ENCODE results near the gene SORCS2.

The SORCS2 gene

GRCh38 chr4:7236847-7237246 is 44.5 kb downstream of the SORCS2 start:
- DNase-seq, result no peak
- TF ChIP-seq GATA1 (IDR thresholded peaks at IDR 0.05; ENCODE audit: low read depth, low read length), result no peak

DNA sequence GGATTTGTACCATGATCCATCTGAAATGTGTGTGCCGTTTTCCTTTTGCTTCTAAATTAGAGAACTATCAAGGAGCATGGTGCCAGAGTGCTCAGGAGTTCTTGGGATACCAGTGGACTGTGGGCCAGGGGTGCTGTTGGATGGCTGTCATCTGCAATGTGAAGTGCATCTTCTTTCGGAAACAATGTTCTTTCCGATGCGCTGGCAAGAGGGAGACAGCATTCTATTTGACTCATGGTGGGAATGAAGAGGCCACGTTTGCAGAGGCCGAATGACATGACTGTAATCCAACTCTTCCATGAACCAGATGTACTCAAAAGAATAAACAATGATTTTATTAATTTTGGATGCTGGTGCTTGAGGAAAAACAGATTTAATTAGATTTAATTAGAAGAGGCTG is 45.5 kb downstream of the SORCS2 start:
- no peak for DNase-seq
- TF ChIP-seq POLR2A (IDR thresholded peaks at IDR 0.05; ENCODE audit: low read length) (no peak), GATA1 (IDR thresholded peaks at IDR 0.05; ENCODE audit: low read depth, low read length) (no peak)

GRCh38 chr4:7238300-7238960 is 46.1 kb downstream of the SORCS2 start:
- no peak for DNase-seq
- no peak for TF ChIP-seq POLR2A (IDR thresholded peaks at IDR 0.05; ENCODE audit: low read length)
- TF ChIP-seq GATA1 (IDR thresholded peaks at IDR 0.05; ENCODE audit: low read depth, low read length), result no peak

DNA sequence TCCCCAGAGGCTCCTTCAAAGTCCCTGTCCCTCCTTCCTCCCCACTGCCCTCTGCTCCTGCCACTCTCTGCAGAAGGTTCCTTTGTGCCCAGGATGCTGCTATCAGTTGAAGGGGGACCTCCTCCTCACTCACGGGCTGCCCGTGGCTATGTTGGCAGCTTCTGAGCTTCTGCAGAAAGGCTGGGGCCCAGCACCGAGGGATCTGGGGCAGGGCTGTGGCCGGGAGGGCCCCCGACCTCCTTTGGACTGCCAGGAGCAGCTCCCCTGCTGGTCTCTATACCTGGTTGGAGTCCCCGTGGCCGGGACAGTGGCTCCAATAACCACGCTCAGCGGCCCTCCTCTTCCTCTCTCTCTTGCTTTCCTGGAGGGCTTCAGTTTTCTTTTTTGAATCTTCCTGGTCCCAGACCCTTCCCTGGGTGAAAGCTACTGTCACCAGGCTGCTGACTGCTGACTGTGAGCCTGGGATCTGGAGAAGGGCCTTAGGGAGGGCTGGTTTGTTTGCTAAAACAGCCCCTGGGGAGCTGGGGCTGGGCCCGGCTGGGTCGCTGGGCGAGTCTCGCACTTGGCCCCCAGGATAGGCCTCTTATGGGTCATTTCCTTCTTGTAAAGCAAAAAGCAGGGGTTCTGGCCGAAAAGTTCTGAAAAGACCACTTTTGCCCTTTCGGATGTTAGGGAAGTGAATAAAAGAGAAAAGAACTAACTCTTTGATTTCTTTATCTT is 46.9 kb downstream of the SORCS2 start:
- no peak for TF ChIP-seq GATA1 (IDR thresholded peaks at IDR 0.05; ENCODE audit: low read depth, low read length)
- TF ChIP-seq POLR2A (IDR thresholded peaks at IDR 0.05; ENCODE audit: low read length), result no peak
- no peak for DNase-seq

- DNase-seq, result no peak
- no peak for TF ChIP-seq POLR2A (IDR thresholded peaks at IDR 0.05; ENCODE audit: low read length)
- TF ChIP-seq GATA1 (IDR thresholded peaks at IDR 0.05; ENCODE audit: low read depth, low read length), result no peak
Measured at GRCh38 chr4:7239844-7240243, 47.5 kb downstream of the SORCS2 start.

DNA sequence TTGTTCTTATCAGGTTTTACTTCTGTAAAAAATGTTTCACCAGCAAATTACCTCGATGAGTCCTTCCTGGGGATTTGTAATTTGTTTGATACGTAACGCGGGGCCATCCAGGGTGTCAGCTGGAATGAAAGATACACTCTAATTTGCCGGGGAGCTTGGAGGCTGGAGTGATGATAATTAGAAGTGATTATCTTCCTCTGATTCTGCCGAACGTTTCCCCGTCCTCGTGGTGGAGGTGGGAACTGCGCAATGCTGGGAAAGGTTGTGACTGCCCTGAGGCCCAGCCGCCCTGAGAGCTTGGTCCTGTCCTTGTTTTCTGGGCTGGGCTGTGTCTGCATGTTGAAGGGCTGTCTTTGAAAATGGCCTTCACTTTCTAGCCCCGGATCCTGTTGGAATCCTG is 48.0 kb downstream of the SORCS2 start:
- no peak for TF ChIP-seq GATA1 (IDR thresholded peaks at IDR 0.05; ENCODE audit: low read depth, low read length)
- no peak for TF ChIP-seq POLR2A (IDR thresholded peaks at IDR 0.05; ENCODE audit: low read length)
- DNase-seq, result no peak

GRCh38 chr4:7241597-7242125 is 49.3 kb downstream of the SORCS2 start:
- no peak for TF ChIP-seq POLR2A (IDR thresholded peaks at IDR 0.05; ENCODE audit: low read length)
- TF ChIP-seq GATA1 (IDR thresholded peaks at IDR 0.05; ENCODE audit: low read depth, low read length), result no peak

DNA sequence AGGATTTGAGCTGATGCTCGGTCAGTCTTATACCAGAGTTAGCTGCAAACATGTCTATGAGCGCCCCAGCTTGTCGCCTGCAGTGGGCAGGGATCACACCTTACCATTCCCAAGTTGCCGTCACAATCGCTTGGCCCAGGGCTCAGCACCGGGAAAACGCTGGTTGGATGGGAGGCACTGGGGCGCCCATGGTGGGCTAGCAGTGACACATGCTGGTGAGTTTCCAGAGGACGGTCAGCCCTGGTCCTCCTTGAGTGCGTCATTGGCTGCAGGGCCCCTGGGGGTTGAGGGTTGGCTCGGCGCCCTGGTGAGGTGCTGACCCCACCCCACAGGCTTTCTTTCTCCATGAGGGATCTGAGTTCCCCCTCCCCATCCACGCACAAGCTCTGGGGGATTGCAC is 50.4 kb downstream of the SORCS2 start:
- TF ChIP-seq POLR2A (IDR thresholded peaks at IDR 0.05; ENCODE audit: low read length) (no peak), GATA1 (IDR thresholded peaks at IDR 0.05; ENCODE audit: low read depth, low read length) (no peak)
- no peak for DNase-seq

More at GRCh38 chr4:7241597-7242125, 49.3 kb downstream of the SORCS2 start:
- DNase-seq, result no peak

GRCh38 chr4:7243609-7244330 is 51.4 kb downstream of the SORCS2 start:
- no peak for DNase-seq

DNA sequence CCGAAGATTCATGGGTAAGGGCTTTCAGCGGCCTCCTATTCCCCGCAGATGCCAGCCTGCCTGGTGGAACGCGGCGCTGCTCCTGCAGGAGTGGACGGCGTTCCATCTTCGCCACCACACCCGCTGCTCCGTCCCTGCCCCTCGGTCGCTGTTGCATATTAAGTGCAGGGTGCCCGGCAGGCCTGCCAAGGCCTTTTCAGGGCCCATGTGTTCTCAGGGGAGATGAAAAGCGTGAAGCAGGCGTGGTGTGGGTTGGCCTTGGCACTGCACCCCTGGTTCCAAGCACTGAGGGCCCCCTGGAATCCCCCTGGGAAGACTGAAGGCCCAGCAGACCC is 52.0 kb downstream of the SORCS2 start:
- TF ChIP-seq POLR2A (IDR thresholded peaks at IDR 0.05; ENCODE audit: low read length) (no peak), GATA1 (IDR thresholded peaks at IDR 0.05; ENCODE audit: low read depth, low read length) (no peak)
- no peak for DNase-seq

More at GRCh38 chr4:7243609-7244330, 51.4 kb downstream of the SORCS2 start:
- TF ChIP-seq POLR2A (IDR thresholded peaks at IDR 0.05; ENCODE audit: low read length) (no peak), GATA1 (IDR thresholded peaks at IDR 0.05; ENCODE audit: low read depth, low read length) (no peak)

GRCh38 chr4:7244751-7245320 is 52.5 kb downstream of the SORCS2 start:
- TF ChIP-seq GATA1 (IDR thresholded peaks at IDR 0.05; ENCODE audit: low read depth, low read length) (no peak), POLR2A (IDR thresholded peaks at IDR 0.05; ENCODE audit: low read length) (no peak)
- DNase-seq, result no peak

- TF ChIP-seq GATA1 (IDR thresholded peaks at IDR 0.05; ENCODE audit: low read depth, low read length) (no peak), POLR2A (IDR thresholded peaks at IDR 0.05; ENCODE audit: low read length) (no peak)
- DNase-seq, result no peak
Measured at GRCh38 chr4:7247521-7247920, 55.2 kb downstream of the SORCS2 start.

DNA sequence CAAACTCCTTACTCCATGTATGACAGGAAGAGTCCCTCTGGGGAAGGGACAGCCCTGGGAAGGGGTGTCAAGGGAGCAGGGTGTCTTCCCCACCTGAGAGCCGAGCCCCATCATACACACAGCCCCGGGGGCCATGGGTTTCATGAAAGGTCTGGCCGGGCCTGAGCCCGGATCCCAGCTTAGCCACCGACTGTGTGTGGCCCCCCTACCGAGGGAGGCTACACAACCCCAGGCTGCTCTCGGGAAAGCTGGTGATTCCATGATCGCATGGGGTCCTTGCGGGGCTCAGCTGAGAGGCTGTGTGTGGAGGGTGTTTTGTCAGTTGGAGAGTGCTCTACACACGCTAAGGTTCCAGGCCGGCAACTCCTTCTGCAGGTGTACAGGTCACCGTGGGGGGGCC is 55.6 kb downstream of the SORCS2 start:
- TF ChIP-seq POLR2A (IDR thresholded peaks at IDR 0.05; ENCODE audit: low read length), result no peak
- no peak for DNase-seq

DNA sequence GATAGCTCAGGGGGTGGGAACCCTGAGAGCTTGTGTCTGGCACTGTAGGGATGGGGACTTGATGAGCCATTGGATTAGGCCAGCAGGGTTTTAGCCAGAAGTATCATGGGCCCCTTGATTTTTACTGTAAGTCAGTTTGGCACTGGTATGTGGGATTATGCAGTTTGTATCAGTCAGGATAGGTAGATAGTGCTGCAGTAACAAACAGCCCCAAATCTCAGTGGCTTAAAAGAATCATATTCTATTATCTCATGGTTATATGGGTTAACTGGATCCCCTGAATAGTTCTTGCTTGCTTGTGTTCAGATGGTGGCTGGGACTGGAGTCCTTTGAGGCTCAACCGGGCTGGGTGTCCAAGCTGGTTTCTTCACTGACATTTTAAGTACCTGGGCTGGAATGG is 56.5 kb downstream of the SORCS2 start:
- no peak for DNase-seq
- no peak for TF ChIP-seq POLR2A (IDR thresholded peaks at IDR 0.05; ENCODE audit: low read length)
- TF ChIP-seq GATA1 (IDR thresholded peaks at IDR 0.05; ENCODE audit: low read depth, low read length), result no peak
